Endodermal cell (in vitro differentiated cells): ENCODE measurements around the gene IGFBP3. TPM values are rescaled to one million over a fixed set of nuclear protein-coding genes. Genes with fewer than 3 reads are reported as not detected.

Source experiments
- DNase-seq: peaks from one replicate; pipeline ENCODE4 v3.0.0-alpha.2; 2017
- H3K27ac ChIP-seq: 2 replicates; pipeline ENCODE4 v1.5.1; 2013; ENCODE audit warnings: mild to moderate bottlenecking, low read depth, low read length, moderate library complexity
- H3K27me3 ChIP-seq: 2 replicates; pipeline ENCODE4 v1.6.1; 2013; ENCODE audit warnings: mild to moderate bottlenecking, low read length, moderate library complexity; ENCODE audit not compliant: insufficient read depth, control insufficient read depth, poor library complexity, severe bottlenecking
- H3K36me3 ChIP-seq: 2 replicates; pipeline ENCODE4 v1.7.0; 2013; ENCODE audit warnings: mild to moderate bottlenecking, low read length, moderate library complexity; ENCODE audit not compliant: control insufficient read depth, insufficient read depth
- H3K4me1 ChIP-seq: one replicate; pipeline ENCODE4 v1.7.0; 2013; ENCODE audit warnings: low read length; ENCODE audit not compliant: control insufficient read depth, insufficient read depth
- H3K4me3 ChIP-seq: 2 replicates; pipeline ENCODE4 v1.5.1; 2013; ENCODE audit warnings: mild to moderate bottlenecking, low read length, moderate library complexity
- H3K9ac ChIP-seq: 2 replicates; pipeline ENCODE4 v1.6.1; 2013; ENCODE audit warnings: mild to moderate bottlenecking, low read length, moderate library complexity; ENCODE audit not compliant: poor library complexity, severe bottlenecking; ENCODE audit errors: extremely low read depth
- H3K9me3 ChIP-seq: 2 replicates; pipeline ENCODE4 v1.6.1; 2013; ENCODE audit warnings: mild to moderate bottlenecking, low read length, moderate library complexity; ENCODE audit not compliant: control insufficient read depth
- H3K27ac Mint-ChIP-seq: 2 replicates; pipeline ENCODE4 v1.8.0; 2020; ENCODE audit warnings: mixed read lengths
- H3K27me3 Mint-ChIP-seq: 2 replicates; pipeline ENCODE4 v1.8.0; 2021; ENCODE audit warnings: mild to moderate bottlenecking, mixed read lengths; ENCODE audit not compliant: insufficient read depth
- H3K36me3 Mint-ChIP-seq: 2 replicates; pipeline ENCODE4 v1.8.0; 2020; ENCODE audit warnings: low read depth, mixed read lengths
- H3K4me1 Mint-ChIP-seq: 2 replicates; pipeline ENCODE4 v1.8.0; 2020; ENCODE audit warnings: mixed read lengths
- H3K4me3 Mint-ChIP-seq: 2 replicates; pipeline ENCODE4 v1.8.0; 2020; ENCODE audit warnings: mild to moderate bottlenecking, moderate library complexity, mixed read lengths
- H3K9me3 Mint-ChIP-seq: 2 replicates; pipeline ENCODE4 v1.8.0; 2020; ENCODE audit warnings: mild to moderate bottlenecking, mixed read lengths
- WGBS, 2 experiments: methylation state at CpG; one replicate each; pipeline versions ENCODE4 v1.1.5 to v1.1.7; 2013; ENCODE audit warnings: missing lambda C conversion rate in 2 of 2, mixed read lengths in 1 of 2; ENCODE audit not compliant: insufficient coverage in 1 of 2, insufficient read length in 1 of 2; 5-methylcytosine and 5-hydroxymethylcytosine counted together
- total RNA-seq, 2 donors: library from RNA; stranded (reverse); fragmentation: NEBNext Ultra II Directional in 1 of 2; extraction: Animal tissue kit (Norgen Biotek cat#: 25700) in 1 of 2; gene quantifications; 2 replicates in 1 of 2; 3 replicates in 1 of 2; pipeline ENCODE4 v1.2.1, GENCODE V29; 2021
- TF ChIP-seq, protein P1 (sequence below): fragments of 200-600 bp; sonication (generic); conservative IDR thresholded peaks from 2 replicates; pipeline ENCODE4 v1.5.0; 2021; ENCODE audit warnings: antibody characterized with exemption, mild to moderate bottlenecking

IGFBP3 gene
- total RNA-seq, 2 donors from 2014 or later, result 7.4 to 20.3 TPM

DNA sequence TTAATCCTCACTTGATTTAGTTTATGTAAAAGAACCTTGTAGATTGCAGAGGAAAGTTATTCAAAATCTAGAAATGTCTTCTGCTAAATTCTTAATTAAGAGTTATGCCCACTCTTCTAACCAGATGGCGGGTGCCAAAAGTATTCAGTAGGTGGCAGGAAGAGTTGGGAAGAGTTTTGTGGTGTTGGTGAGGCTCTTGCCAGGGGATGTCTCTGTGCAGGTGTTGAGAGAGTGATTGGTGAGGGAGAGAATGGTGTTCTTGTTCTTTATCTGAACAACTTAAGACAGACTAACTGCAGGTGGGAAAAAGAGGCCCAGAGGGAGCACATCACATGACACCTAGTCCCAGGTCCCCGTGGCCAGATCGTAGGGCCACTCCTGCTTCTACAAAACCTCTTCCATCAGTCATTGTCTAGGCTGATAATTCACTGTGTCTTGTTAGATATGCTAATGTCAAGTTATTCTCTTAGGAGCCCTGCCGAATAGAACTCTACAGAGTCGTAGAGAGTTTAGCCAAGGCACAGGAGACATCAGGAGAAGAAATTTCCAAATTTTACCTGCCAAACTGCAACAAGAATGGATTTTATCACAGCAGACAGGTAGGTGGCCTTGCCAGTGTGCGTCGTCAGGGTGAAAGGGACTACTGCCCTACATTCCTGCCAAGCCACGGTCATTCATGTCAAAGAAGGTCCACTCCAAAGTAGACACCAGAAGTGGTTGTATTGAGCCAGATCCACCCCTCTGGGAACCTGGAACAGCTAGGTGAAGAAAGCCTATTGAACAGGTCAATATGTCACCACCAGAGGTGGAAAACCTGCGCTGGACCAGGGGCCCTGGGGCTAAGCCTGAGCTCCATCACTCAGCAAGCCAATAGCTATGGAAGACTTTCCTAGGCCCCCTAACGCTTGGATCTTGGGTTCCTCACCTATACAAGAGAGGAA lies 29.3 kb downstream of the IGFBP3 start:
- Histone ChIP-seq H3K27me3 (peaks cover 42% of the 10 kb centered on the region), H3K36me3 (no peaks in the 10 kb centered on the region), H3K4me3 (no peak overlapping the region), H3K27ac (no peak overlapping the region), H3K9me3 (no peaks in the 10 kb centered on the region), H3K9ac (no peak overlapping the region), H3K4me1 (no peaks in the 10 kb centered on the region)
- Mint-ChIP-seq H3K4me3 (no peak overlapping the region), H3K4me1 (peaks cover 8% of the 10 kb centered on the region), H3K9me3 (no peaks in the 10 kb centered on the region), H3K27ac (no peak overlapping the region), H3K27me3 (peaks cover 69% of the 10 kb centered on the region), H3K36me3 (no peaks in the 10 kb centered on the region)
- WGBS, 2 experiments, result 80 to 95% methylated on average over 5 to 10 of the region's 10 CpGs
- TF ChIP-seq, protein P1, sequence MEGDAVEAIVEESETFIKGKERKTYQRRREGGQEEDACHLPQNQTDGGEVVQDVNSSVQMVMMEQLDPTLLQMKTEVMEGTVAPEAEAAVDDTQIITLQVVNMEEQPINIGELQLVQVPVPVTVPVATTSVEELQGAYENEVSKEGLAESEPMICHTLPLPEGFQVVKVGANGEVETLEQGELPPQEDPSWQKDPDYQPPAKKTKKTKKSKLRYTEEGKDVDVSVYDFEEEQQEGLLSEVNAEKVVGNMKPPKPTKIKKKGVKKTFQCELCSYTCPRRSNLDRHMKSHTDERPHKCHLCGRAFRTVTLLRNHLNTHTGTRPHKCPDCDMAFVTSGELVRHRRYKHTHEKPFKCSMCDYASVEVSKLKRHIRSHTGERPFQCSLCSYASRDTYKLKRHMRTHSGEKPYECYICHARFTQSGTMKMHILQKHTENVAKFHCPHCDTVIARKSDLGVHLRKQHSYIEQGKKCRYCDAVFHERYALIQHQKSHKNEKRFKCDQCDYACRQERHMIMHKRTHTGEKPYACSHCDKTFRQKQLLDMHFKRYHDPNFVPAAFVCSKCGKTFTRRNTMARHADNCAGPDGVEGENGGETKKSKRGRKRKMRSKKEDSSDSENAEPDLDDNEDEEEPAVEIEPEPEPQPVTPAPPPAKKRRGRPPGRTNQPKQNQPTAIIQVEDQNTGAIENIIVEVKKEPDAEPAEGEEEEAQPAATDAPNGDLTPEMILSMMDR, result no peak
- no peak for DNase-seq

DNA sequence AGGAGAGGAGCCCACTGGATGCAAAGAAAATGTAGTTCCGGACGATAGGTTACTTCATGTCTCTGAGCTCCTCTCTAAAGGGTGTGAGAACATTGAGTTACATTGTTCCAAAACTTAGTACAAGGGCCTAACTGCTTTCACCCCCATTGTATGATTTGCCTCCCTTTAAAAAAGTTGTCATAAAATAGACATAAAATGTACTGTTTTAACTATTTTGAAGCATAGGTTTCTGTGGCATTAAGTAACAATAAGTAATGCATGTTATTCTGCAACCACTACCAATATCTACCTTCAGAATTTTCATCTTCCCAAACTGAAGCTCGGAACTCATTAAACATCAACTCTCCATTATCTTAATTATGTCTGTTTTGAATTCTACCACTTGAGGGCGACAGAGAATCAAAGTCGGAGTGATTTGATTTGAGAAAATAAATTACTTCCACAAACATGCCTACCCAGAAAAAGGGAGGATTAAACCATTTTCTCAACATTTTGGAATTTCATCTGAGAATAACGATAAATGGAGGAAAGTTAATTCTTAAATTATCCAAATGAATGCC lies 30.1 kb downstream of the IGFBP3 start:
- H3K4me3 ChIP-seq, result no peak overlapping the region
- H3K4me3 Mint-ChIP-seq, result no peak overlapping the region
- peaks cover 8% of the 10 kb centered on the region for H3K4me1 Mint-ChIP-seq
- H3K9me3 ChIP-seq, result no peaks in the 10 kb centered on the region
- DNase-seq, result no peak
- H3K27me3 Mint-ChIP-seq, result peaks cover 73% of the 10 kb centered on the region
- no peaks in the 10 kb centered on the region for H3K36me3 ChIP-seq
- H3K9me3 Mint-ChIP-seq, result no peaks in the 10 kb centered on the region
- 46 to 95% methylated on average over 2 to 5 of the region's 6 CpGs for WGBS, 2 experiments
- TF ChIP-seq, protein P1, result peak; percentile 78
- H3K4me1 ChIP-seq, result no peaks in the 10 kb centered on the region
- H3K36me3 Mint-ChIP-seq, result no peaks in the 10 kb centered on the region
- no peak overlapping the region for H3K9ac ChIP-seq
- no peak overlapping the region for H3K27ac Mint-ChIP-seq
- no peak overlapping the region for H3K27ac ChIP-seq
- H3K27me3 ChIP-seq, result peaks cover 42% of the 10 kb centered on the region

DNA sequence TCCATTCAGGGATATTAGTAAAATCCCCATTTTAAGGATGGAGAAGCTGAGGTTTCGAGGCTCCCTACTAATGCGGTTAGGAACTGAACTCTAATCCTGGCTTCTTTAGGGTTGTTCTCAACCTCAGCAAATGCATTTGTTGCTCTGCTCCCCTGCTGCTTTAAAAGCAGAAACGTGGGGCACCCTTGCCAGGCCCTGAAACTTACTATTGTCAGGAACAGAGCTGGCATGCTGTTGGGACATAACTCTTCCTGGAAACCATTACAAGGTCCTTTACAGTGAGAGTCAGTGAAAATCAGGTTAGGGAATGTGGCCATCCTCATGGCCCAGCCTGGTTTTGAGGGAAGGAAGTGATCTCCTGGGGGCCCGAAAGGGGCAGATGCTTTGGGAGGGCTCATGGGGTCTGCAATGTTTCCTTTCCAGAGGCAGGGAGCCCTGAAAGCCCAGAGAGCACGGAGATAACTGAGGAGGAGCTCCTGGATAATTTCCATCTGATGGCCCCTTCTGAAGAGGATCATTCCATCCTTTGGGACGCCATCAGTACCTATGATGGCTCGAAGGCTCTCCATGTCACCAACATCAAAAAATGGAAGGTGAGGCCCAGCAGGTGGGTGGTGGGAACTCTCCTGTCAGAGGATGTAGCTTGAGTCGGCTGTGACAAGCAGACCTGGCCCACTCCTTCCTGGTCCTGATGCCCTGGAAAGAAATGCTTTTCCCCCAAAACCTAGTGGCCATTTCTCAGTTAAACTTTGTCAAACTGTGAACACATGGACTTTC lies 30.8 kb downstream of the IGFBP3 start:
- Histone ChIP-seq H3K4me1 (no peaks in the 10 kb centered on the region), H3K36me3 (no peaks in the 10 kb centered on the region), H3K4me3 (no peak overlapping the region), H3K9me3 (no peaks in the 10 kb centered on the region), H3K27ac (no peak overlapping the region), H3K9ac (no peak overlapping the region), H3K27me3 (peaks cover 42% of the 10 kb centered on the region)
- DNase-seq, result no peak
- Mint-ChIP-seq H3K36me3 (no peaks in the 10 kb centered on the region), H3K27ac (no peak overlapping the region), H3K4me3 (no peak overlapping the region), H3K4me1 (peaks cover 8% of the 10 kb centered on the region), H3K9me3 (no peaks in the 10 kb centered on the region), H3K27me3 (peaks cover 78% of the 10 kb centered on the region)
- TF ChIP-seq, protein P1, result no peak
- WGBS, 2 experiments, result 79 to 84% methylated on average over 6 to 8 of the region's 8 CpGs
